SU-DHL-6 (cell line): Measurements from ENCODE around the gene PRICKLE2.

Experiments
- H2AFZ ChIP-seq: fragments of 200-600 bp; sonication (generic); 2 replicates; pipeline ENCODE4 v1.6.1; 2014; ENCODE audit warnings: low read depth, mild to moderate bottlenecking, moderate library complexity, mixed read lengths, antibody characterized with exemption, low read length; ENCODE audit not compliant: severe bottlenecking
- H3F3A ChIP-seq: fragments of 200-600 bp; shearing (Covaris generic); 2 replicates; pipeline ENCODE4 v1.6.0; 2016; ENCODE audit warnings: antibody characterized with exemption, mild to moderate bottlenecking; ENCODE audit not compliant: insufficient read depth
- H3K27ac ChIP-seq: fragments of 200-600 bp; sonication (generic); 2 replicates; pipeline ENCODE4 v1.5.1; 2016; ENCODE audit warnings: low read depth, mild to moderate bottlenecking, low read length, moderate library complexity, mixed read lengths
- H3K27me3 ChIP-seq: fragments of 200-600 bp; sonication (generic), shearing (Covaris generic); 2 replicates; pipeline ENCODE4 v1.6.0; 2014; ENCODE audit warnings: mild to moderate bottlenecking, low read length
- H3K36me3 ChIP-seq: fragments of 200-600 bp; sonication (generic); 2 replicates; pipeline ENCODE4 v1.6.1; 2014; ENCODE audit warnings: mild to moderate bottlenecking, low read length, mixed read lengths
- H3K4me2 ChIP-seq: fragments of 300-600, 200-600 bp; shearing (Covaris generic), sonication (generic); 2 replicates; pipeline ENCODE4 v1.6.0; 2014; ENCODE audit warnings: low read length, low read depth, mild to moderate bottlenecking; ENCODE audit not compliant: poor library complexity, severe bottlenecking
- H3K4me3 ChIP-seq: fragments of 200-600 bp; sonication (generic); 2 replicates; pipeline ENCODE4 v1.5.1; 2014; ENCODE audit warnings: antibody characterized with exemption, low read length, mild to moderate bottlenecking, mixed read lengths; ENCODE audit not compliant: insufficient read depth, poor library complexity, severe bottlenecking
- H3K79me2 ChIP-seq: fragments of 200-600 bp; sonication (generic); 2 replicates; pipeline ENCODE4 v1.6.1; 2014; ENCODE audit warnings: mild to moderate bottlenecking, low read length, moderate library complexity; ENCODE audit not compliant: insufficient read depth
- H3K9ac ChIP-seq: fragments of 200-600 bp; sonication (generic); 2 replicates; pipeline ENCODE4 v1.7.0; 2014; ENCODE audit warnings: mild to moderate bottlenecking, low read length
- H3K9me2 ChIP-seq: fragments of 200-600 bp; sonication (generic); replicated peaks from 2 replicates; pipeline ENCODE4 v1.6.1; 2014; ENCODE audit warnings: low read length; ENCODE audit not compliant: insufficient read depth
- H3K9me3 ChIP-seq: fragments of 200-600 bp; sonication (generic); 2 replicates; pipeline ENCODE4 v1.6.1; 2014; ENCODE audit warnings: low read length, mixed read lengths; ENCODE audit not compliant: insufficient read depth
- H4K20me1 ChIP-seq: fragments of 200-600 bp; sonication (generic); 2 replicates; pipeline ENCODE4 v1.6.1; 2014; ENCODE audit warnings: low read depth, mild to moderate bottlenecking, antibody characterized with exemption, low read length, moderate library complexity, mixed read lengths
- EZH2phosphoT487 ChIP-seq: fragments of 200-600 bp; sonication (generic), shearing (Covaris generic); conservative IDR thresholded peaks from 2 replicates; pipeline ENCODE4 v1.6.1; 2018; ENCODE audit warnings: mild to moderate bottlenecking, antibody characterized with exemption, low read length, moderate library complexity, mixed read lengths
- TF ChIP-seq, protein P1 (sequence below): fragments of 200-600 bp; sonication (generic); IDR thresholded peaks from one replicate; pipeline ENCODE4 v1.5.1; 2017; ENCODE audit warnings: antibody characterized with exemption, mild to moderate bottlenecking, low read length, moderate library complexity; ENCODE audit not compliant: insufficient read depth, poor library complexity, severe bottlenecking

PRICKLE2 gene

DNA sequence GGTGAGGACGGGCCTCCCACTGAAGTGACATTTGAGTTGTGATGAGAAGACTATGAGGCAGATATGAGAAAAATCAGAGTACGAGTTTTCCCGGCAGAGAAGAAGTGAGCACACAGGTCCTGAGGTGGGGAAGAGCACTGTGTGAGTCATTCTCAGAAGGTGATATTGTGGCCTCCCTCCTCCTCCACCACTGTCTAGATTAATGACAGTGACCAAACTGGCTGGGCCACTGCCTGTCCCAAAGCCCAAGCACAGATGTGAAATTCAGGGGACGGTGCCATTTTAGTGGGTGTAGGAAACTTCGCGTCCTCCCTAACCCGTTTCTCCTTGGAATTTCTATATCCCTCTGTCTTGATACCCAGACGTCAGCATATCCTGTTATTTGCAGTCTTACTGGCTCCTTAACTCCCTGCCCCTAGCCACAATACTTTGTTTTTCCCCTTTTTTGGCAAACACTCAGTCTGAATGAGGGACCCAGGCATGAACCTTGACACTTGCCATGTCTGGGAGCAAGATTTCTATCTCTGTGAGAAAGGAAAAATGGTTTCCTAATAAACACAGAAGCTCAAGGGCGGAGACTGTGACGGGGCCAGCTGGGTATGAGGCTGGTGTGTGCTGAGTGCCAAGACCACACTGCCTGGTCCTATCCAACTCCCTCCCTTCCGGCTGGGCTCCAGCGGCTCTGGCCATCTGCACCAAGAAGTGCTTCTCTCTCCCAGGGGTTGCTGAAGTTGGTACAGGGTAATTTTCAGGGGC lies 15.2 kb downstream of the PRICKLE2 start:
- no peaks in the 10 kb centered on the region for H3K79me2 ChIP-seq
- H2AFZ ChIP-seq = no peak overlapping the region
- H3K4me3 ChIP-seq = no peak overlapping the region
- H3K9me2 ChIP-seq = no peaks in the 10 kb centered on the region
- no peak overlapping the region for H3K4me2 ChIP-seq
- no peaks in the 10 kb centered on the region for H3K36me3 ChIP-seq
- H3K27me3 ChIP-seq = no peaks in the 10 kb centered on the region
- no peak overlapping the region for H3K27ac ChIP-seq
- no peak for TF ChIP-seq EZH2phosphoT487
- TF ChIP-seq, protein P1, sequence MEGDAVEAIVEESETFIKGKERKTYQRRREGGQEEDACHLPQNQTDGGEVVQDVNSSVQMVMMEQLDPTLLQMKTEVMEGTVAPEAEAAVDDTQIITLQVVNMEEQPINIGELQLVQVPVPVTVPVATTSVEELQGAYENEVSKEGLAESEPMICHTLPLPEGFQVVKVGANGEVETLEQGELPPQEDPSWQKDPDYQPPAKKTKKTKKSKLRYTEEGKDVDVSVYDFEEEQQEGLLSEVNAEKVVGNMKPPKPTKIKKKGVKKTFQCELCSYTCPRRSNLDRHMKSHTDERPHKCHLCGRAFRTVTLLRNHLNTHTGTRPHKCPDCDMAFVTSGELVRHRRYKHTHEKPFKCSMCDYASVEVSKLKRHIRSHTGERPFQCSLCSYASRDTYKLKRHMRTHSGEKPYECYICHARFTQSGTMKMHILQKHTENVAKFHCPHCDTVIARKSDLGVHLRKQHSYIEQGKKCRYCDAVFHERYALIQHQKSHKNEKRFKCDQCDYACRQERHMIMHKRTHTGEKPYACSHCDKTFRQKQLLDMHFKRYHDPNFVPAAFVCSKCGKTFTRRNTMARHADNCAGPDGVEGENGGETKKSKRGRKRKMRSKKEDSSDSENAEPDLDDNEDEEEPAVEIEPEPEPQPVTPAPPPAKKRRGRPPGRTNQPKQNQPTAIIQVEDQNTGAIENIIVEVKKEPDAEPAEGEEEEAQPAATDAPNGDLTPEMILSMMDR = no peak
- H3F3A ChIP-seq = no peaks in the 10 kb centered on the region
- H3K9ac ChIP-seq = no peak overlapping the region
- no peaks in the 10 kb centered on the region for H4K20me1 ChIP-seq
- no peaks in the 10 kb centered on the region for H3K9me3 ChIP-seq

DNA sequence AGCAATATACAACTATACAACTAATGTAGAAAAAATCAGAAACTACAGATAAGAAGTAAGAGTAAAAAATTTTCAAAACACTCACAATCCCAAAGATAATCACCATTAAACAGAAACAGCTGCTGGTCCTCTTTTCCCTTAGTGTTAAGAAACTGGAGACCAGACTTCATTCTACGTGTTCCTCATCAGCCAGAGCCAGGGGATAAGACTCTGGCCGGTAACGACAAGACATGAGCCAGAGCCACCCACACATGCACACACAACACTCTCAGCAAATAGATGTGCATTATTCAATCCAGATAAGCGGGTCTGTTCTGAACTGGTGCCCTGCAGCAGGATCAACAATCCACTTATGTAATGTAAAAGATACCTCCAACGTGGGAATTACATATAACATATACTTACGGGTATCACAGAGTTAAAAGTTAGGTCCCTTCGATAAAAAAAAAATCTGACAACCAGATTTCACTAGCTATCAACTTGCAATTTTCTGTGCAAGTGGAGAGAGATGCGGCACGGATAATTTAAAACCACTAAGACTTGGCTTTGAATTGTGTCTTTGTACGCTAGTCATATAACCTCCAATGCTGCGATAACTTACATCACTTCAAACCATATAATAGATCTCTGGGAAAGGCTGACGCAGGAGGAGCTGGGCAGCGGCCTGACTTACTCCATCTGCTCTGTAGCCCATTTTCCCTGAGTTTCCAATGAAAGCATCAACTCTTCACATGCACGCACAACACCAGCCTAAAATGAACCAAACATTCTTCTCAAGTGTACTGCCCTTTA lies 17.8 kb downstream of the PRICKLE2 start:
- Histone ChIP-seq H3K9me3 (no peaks in the 10 kb centered on the region), H3K9ac (no peak overlapping the region), H3K27me3 (no peaks in the 10 kb centered on the region), H3K4me3 (no peak overlapping the region), H3K4me2 (no peak overlapping the region), H3F3A (no peaks in the 10 kb centered on the region), H4K20me1 (no peaks in the 10 kb centered on the region), H3K27ac (no peak overlapping the region), H3K9me2 (no peaks in the 10 kb centered on the region), H3K36me3 (no peaks in the 10 kb centered on the region), H3K79me2 (no peaks in the 10 kb centered on the region), H2AFZ (no peak overlapping the region)
- TF ChIP-seq EZH2phosphoT487 = no peak
- TF ChIP-seq, protein P1 = no peak

DNA sequence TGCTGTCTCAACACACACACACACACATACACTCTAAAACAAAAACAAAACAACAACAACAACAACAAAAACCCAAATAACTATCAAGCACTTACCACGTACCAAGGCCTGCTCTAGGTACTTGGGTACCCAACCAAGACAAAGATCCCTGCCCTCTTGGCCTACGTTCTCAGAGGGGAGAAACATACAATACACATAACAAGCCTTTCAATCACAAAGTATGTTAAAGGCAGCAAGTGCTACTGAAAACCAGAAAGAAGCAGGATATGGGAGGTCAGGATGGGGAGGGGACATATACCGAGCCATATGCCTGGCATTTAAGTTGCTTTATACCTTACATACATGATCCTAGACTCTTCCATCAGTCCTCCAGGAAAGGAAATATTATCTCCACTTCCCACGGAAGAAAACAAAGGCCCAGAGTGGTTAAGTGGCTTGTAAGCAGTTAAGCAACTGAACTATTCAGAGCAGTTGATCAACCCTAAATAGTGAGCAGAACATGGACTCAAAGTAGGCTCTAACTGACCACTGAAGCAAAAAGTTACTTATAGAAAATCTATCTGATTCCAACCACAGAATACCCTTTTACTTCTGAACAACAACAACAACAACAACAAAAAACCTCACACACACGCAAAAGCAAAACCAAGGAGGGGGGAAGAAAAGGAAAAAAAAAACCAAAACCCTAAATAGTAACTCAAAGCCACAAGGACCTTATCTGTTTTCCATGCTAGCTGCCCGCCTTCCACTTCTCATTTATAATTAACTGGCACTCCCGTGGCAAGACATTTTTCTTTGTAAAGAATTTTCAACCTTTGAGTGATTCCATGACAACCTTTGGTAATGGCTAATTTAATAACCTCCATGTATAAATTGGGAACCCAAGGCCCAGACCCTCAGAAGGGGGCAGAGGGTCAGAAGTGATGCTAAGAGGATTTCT lies 21.0 kb downstream of the PRICKLE2 start:
- Histone ChIP-seq H3K4me3 (no peak overlapping the region), H4K20me1 (no peaks in the 10 kb centered on the region), H3K9me2 (no peaks in the 10 kb centered on the region), H3K27me3 (no peaks in the 10 kb centered on the region), H3K27ac (no peak overlapping the region), H3K36me3 (no peaks in the 10 kb centered on the region), H3K4me2 (no peak overlapping the region), H2AFZ (no peak overlapping the region), H3K9me3 (no peaks in the 10 kb centered on the region), H3F3A (no peaks in the 10 kb centered on the region), H3K79me2 (no peaks in the 10 kb centered on the region), H3K9ac (no peak overlapping the region)
- TF ChIP-seq, protein P1 = no peak
- TF ChIP-seq EZH2phosphoT487 = no peak
